Left ventricle myocardium inferior (tissue), 1 donor: ENCODE results near the gene KIAA1671. TPM values are rescaled to one million over a fixed set of nuclear protein-coding genes. Genes with fewer than 3 reads are reported as not detected.
A peak's percentile ranks its signal among the peaks of the same experiment; 100 is the strongest.

Source experiments
- DNase-seq: peaks from one replicate; pipeline ENCODE4 v3.0.0-alpha.2; 2020
- H3K27ac ChIP-seq: fragments of 200-600 bp; replicated peaks from 2 replicates; pipeline ENCODE4 v1.8.0; 2021
- H3K27me3 ChIP-seq: fragments of 200-600 bp; 2 replicates; pipeline ENCODE4 v1.8.0; 2021; ENCODE audit warnings: low read depth
- H3K36me3 ChIP-seq: fragments of 200-600 bp; 2 replicates; pipeline ENCODE4 v1.8.0; 2021
- H3K4me1 ChIP-seq: fragments of 200-600 bp; 2 replicates; pipeline ENCODE4 v1.8.0; 2021
- H3K4me3 ChIP-seq: fragments of 200-600 bp; 2 replicates; pipeline ENCODE4 v1.8.0; 2021; ENCODE audit warnings: mild to moderate bottlenecking, moderate library complexity
- H3K9me3 ChIP-seq: fragments of 200-600 bp; replicated peaks from 2 replicates; pipeline ENCODE4 v1.8.0; 2021
- intact Hi-C: fragments of 100-400 bp; cut with micrococcal nuclease; formaldehyde crosslinking; loops from one replicate; pipeline ENCODE4 v1.11.0; 2022
- total RNA-seq: library from RNA; stranded (reverse); fragmentation: NEBNext Ultra II Directional; extraction: Animal tissue kit (Norgen Biotek cat#: 25700); gene quantifications from one replicate; pipeline ENCODE4 v1.2.1, GENCODE V29; 2021
- TF ChIP-seq, protein P1 (sequence below): fragments of 200-600 bp; IDR thresholded peaks from 2 replicates; pipeline ENCODE4 v1.8.0; 2021; ENCODE audit warnings: antibody characterized with exemption, mild to moderate bottlenecking, borderline replicate concordance
- donor health status: DM: no; HTN: yes; CAD: no; lungs with severe emphysema.

The KIAA1671 gene
- total RNA-seq, 1 donor from 2014 or later = 12.2 TPM

GRCh38 chr22:25113316-25113721 is 160.8 kb downstream of the KIAA1671 start:
- H3K4me1 ChIP-seq = peaks cover 51% of the 10 kb centered on the region

DNA sequence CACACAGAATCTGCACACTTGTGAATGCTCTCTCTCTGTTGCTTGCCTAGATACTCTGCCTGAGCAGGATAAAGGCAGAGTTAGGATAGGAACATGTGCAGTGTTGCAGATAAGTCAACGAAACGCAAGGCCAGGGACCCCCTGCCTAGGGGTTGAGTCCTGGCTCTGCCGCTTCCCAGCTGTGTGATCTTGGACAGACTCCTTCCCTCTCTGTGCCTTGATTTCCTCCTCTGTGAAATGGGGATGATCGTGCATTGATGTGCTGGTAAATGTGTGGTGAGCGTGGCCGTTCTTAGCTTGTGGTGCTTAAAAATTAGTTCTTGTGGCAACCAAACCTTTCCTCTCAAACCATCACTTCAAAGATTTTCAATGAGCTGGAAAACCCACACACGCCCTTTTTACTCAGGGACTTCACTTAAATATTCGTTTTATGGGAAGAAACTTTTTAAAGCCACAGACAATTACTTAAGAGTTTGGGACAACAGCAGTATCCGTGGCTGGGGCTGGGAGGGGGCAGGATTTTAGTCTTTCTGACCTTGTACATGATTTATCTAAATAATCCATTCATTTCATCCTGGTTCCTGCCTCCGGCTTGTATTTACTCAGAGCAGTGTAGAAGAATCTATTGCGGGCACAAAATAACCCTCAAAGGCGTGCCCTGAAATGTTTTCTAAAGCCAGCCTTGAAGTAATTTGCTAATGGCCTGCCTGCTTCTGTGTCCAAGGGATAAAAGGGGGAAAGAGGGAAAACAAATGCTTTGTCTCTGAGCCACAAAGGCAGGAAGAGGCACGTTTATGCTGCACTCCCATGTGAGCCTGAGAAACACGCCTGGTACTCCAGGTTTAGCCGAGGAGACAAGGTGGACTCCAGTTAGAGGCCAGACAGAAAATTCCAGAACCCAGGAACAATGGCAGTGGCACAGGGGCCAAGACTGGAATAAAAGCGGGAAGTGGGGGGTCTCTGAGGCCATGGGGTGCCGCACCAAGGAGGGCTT is 162.2 kb downstream of the KIAA1671 start:
- H3K4me1 ChIP-seq = peaks cover 54% of the 10 kb centered on the region
- H3K36me3 ChIP-seq = no peaks in the 10 kb centered on the region
- no peak for DNase-seq
- no peaks in the 10 kb centered on the region for H3K9me3 ChIP-seq
- H3K4me3 ChIP-seq = no peak overlapping the region
- TF ChIP-seq, protein P1, sequence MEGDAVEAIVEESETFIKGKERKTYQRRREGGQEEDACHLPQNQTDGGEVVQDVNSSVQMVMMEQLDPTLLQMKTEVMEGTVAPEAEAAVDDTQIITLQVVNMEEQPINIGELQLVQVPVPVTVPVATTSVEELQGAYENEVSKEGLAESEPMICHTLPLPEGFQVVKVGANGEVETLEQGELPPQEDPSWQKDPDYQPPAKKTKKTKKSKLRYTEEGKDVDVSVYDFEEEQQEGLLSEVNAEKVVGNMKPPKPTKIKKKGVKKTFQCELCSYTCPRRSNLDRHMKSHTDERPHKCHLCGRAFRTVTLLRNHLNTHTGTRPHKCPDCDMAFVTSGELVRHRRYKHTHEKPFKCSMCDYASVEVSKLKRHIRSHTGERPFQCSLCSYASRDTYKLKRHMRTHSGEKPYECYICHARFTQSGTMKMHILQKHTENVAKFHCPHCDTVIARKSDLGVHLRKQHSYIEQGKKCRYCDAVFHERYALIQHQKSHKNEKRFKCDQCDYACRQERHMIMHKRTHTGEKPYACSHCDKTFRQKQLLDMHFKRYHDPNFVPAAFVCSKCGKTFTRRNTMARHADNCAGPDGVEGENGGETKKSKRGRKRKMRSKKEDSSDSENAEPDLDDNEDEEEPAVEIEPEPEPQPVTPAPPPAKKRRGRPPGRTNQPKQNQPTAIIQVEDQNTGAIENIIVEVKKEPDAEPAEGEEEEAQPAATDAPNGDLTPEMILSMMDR = no peak
- intact Hi-C loops = no loop called here
- H3K27me3 ChIP-seq = no peaks in the 10 kb centered on the region
- H3K27ac ChIP-seq = peak overlapping the region; percentile 86

More at GRCh38 chr22:25113316-25113721, 160.8 kb downstream of the KIAA1671 start:
- TF ChIP-seq, protein P1 = no peak
- peak overlapping the region; percentile 86 for H3K27ac ChIP-seq
- peaks cover 4% of the 10 kb centered on the region for H3K9me3 ChIP-seq
- no peak for DNase-seq
- H3K36me3 ChIP-seq = no peaks in the 10 kb centered on the region
- intact Hi-C loops = no loop called here
- no peaks in the 10 kb centered on the region for H3K27me3 ChIP-seq
- peak overlapping the region; percentile 82 for H3K4me3 ChIP-seq

DNA sequence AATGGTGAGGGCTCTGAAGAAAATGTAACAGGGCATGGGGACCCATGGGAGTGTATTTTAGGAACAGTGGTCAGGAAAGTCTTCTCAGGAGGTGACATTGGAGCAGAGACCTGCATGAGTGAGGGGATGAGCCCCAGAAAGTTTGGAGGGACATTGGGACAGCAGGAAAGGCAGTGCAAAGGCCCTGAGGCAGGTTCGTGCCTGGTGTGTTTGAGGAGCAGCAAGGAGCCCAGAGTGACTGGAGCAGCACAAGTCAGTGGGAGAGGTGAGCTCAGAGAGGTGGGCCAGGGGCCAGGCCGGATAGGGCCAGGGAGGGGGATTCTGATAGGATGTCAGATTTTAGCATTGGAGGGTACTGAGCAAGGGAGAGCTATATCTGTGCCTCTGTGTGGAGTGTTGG is 167.1 kb downstream of the KIAA1671 start:
- Histone ChIP-seq H3K27me3 (no peaks in the 10 kb centered on the region), H3K36me3 (peaks cover 4% of the 10 kb centered on the region), H3K4me1 (peaks cover 26% of the 10 kb centered on the region), H3K27ac (peak overlapping the region; percentile 87), H3K4me3 (no peak overlapping the region), H3K9me3 (no peaks in the 10 kb centered on the region)
- no peak for DNase-seq
- intact Hi-C loops = no loop called here
- TF ChIP-seq, protein P1 = no peak

GRCh38 chr22:25120093-25120561 is 167.6 kb downstream of the KIAA1671 start:
- TF ChIP-seq, protein P1 = no peak
- no peak for DNase-seq
- H3K27ac ChIP-seq = peak overlapping the region; percentile 87
- peaks cover 4% of the 10 kb centered on the region for H3K36me3 ChIP-seq
- H3K4me1 ChIP-seq = peaks cover 21% of the 10 kb centered on the region
- H3K9me3 ChIP-seq = no peaks in the 10 kb centered on the region
- no peak overlapping the region for H3K4me3 ChIP-seq
- no peaks in the 10 kb centered on the region for H3K27me3 ChIP-seq
- intact Hi-C loops = no loop called here

DNA sequence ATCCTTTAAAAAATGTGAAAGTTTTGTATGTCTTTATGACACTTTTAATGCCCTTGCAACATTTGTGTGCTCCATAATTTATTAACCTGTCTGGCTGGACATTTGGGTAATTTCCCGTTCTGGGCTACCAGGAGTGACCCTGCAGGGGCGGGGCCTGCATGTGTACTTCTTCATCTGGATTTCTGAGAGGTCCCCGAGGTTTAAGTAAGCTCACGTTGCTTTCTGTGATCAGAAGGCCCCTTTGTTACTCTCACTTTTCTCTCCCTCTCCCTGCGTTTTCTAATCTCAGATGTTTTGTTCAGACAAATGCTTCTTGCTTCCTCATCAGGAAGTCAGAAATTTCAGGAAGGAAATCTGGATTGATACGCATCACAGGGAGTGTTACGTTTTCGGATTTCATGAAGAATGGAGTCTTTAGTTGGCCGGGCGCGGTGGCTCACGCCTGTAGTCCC is 168.3 kb downstream of the KIAA1671 start:
- H3K4me3 ChIP-seq = no peak overlapping the region
- peak overlapping the region; percentile 87 for H3K27ac ChIP-seq
- peaks cover 18% of the 10 kb centered on the region for H3K4me1 ChIP-seq
- no peak for DNase-seq
- H3K36me3 ChIP-seq = peaks cover 4% of the 10 kb centered on the region
- intact Hi-C loops = no loop called here
- H3K27me3 ChIP-seq = no peaks in the 10 kb centered on the region
- no peaks in the 10 kb centered on the region for H3K9me3 ChIP-seq
- TF ChIP-seq, protein P1 = no peak
